Measurements from ENCODE around the gene TCFL5. TPM values are rescaled to one million over a fixed set of nuclear protein-coding genes. Genes with fewer than 3 reads are reported as not detected.

The TCFL5 gene
- total and polyA plus RNA-seq, 2 donors from 2014 or later, result 6.1 to 11.5 TPM

GRCh38 chr20:62832212-62832922, 29.3 kb downstream of the TCFL5 start:
- Histone ChIP-seq H3K4me1 (ENCODE audit: control insufficient read depth in 2 of 3, insufficient read depth in 2 of 3, low read depth in 1 of 3, low read length in 3 of 3) (peaks cover 0 to 13% (median 0%) of the 10 kb centered on the region in 3 donors), H3K4me3 (ENCODE audit: low read length in 3 of 3) (no peak overlapping the region), H3K27ac (ENCODE audit: low read depth in 2 of 2, low read length in 2 of 2) (no peak overlapping the region), H3K36me3 (ENCODE audit: control insufficient read depth in 2 of 3, insufficient read depth in 3 of 3, low read length in 3 of 3) (no peaks in the 10 kb centered on the region), H3K9ac (ENCODE audit: low read length in 3 of 3) (no peak overlapping the region), H3K9me3 (ENCODE audit: control insufficient read depth in 2 of 3, insufficient read depth in 1 of 3, low read length in 3 of 3) (no peaks in the 10 kb centered on the region), H3K27me3 (ENCODE audit: control insufficient read depth, insufficient read depth, low read length) (no peaks in the 10 kb centered on the region)
- FAIRE-seq, result no peak
- no peak for TF ChIP-seq CTCF (IDR thresholded peaks at IDR 0.05; ENCODE audit: borderline replicate concordance, extremely low read depth, insufficient read depth)
- intact Hi-C loops (cut with DNase I), result no loop called here
- peak in 1 of 5 donors; percentile 80 for DNase-seq

GRCh38 chr20:62831854-62832211, 29.8 kb downstream of the TCFL5 start:
- Histone ChIP-seq H3K36me3 (ENCODE audit: control insufficient read depth in 2 of 3, insufficient read depth in 3 of 3, low read length in 3 of 3) (no peaks in the 10 kb centered on the region), H3K4me3 (ENCODE audit: low read length in 3 of 3) (no peak overlapping the region), H3K9me3 (ENCODE audit: control insufficient read depth in 2 of 3, insufficient read depth in 1 of 3, low read length in 3 of 3) (no peaks in the 10 kb centered on the region), H3K4me1 (ENCODE audit: control insufficient read depth in 2 of 3, insufficient read depth in 2 of 3, low read depth in 1 of 3, low read length in 3 of 3) (peaks cover 0 to 13% (median 0%) of the 10 kb centered on the region in 3 donors), H3K27me3 (ENCODE audit: control insufficient read depth, insufficient read depth, low read length) (no peaks in the 10 kb centered on the region), H3K9ac (ENCODE audit: low read length in 3 of 3) (no peak overlapping the region), H3K27ac (ENCODE audit: low read depth in 2 of 2, low read length in 2 of 2) (no peak overlapping the region)
- FAIRE-seq (no peak), DNase-seq (peak in 1 of 5 donors; percentile 43)
- no peak for TF ChIP-seq CTCF (IDR thresholded peaks at IDR 0.05; ENCODE audit: borderline replicate concordance, extremely low read depth, insufficient read depth)
- intact Hi-C loops (cut with DNase I), result no loop called here

GRCh38 chr20:62831361-62831788, 30.2 kb downstream of the TCFL5 start:
- Histone ChIP-seq H3K36me3 (ENCODE audit: control insufficient read depth in 2 of 3, insufficient read depth in 3 of 3, low read length in 3 of 3) (no peaks in the 10 kb centered on the region), H3K9me3 (ENCODE audit: control insufficient read depth in 2 of 3, insufficient read depth in 1 of 3, low read length in 3 of 3) (no peaks in the 10 kb centered on the region), H3K4me1 (ENCODE audit: control insufficient read depth in 2 of 3, insufficient read depth in 2 of 3, low read depth in 1 of 3, low read length in 3 of 3) (peaks cover 0 to 10% (median 0%) of the 10 kb centered on the region in 3 donors), H3K27ac (ENCODE audit: low read depth in 2 of 2, low read length in 2 of 2) (no peak overlapping the region), H3K9ac (ENCODE audit: low read length in 3 of 3) (no peak overlapping the region), H3K4me3 (ENCODE audit: low read length in 3 of 3) (no peak overlapping the region), H3K27me3 (ENCODE audit: control insufficient read depth, insufficient read depth, low read length) (no peaks in the 10 kb centered on the region)
- FAIRE-seq, result no peak
- intact Hi-C loops (cut with DNase I), result no loop called here
- peak in 1 of 5 donors; percentile 78 for DNase-seq
- no peak for TF ChIP-seq CTCF (IDR thresholded peaks at IDR 0.05; ENCODE audit: borderline replicate concordance, extremely low read depth, insufficient read depth)
